RKO (cell line): ENCODE data around the gene HESX1.

Experiments
- DNase-seq: peaks from one replicate; pipeline ENCODE4 v3.0.0-alpha.2; 2016; ENCODE audit warnings: low spot score

Gene HESX1

GRCh38 chr3:57168151-57168550 is 31.6 kb downstream of the HESX1 start:
- no peak for DNase-seq

DNA sequence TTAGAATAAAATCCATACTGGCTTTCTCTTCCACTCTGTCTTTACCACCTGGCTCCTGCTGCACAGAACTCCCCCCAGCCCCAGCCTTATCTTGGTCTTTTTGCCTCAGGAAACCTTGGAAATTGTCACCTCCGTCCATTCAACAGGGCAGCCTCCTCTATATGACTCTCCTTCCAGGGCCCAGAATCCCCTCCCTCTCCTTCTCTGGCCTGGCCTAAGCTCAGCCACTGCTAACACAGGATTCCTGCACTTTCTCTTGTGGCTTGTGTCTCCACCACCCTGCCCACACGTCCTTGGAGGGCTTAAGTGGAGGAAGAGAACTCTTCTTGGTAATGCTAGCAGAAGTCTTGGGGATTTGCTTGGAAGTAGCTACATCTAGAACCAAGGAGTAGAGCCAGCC is 33.1 kb downstream of the HESX1 start:
- DNase-seq: no peak

DNA sequence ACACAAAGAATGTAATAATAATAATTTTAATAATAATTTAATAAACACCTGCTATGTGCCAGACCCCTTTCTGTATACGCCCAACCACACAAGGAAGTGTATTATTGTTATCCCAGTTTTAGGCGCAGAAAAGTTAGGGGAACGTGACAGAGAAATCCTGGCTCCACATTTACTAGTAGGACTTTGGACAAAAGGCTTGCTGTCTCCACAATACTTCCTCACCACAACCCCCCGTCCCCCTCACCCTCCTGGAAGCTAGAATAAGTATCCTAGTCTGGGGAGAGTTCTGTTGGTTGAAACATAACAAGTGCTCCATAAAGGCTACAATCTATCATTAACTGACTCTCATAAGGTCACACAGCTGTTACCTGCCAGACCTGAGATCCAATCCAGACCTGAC is 34.1 kb downstream of the HESX1 start:
- no peak for DNase-seq

DNA sequence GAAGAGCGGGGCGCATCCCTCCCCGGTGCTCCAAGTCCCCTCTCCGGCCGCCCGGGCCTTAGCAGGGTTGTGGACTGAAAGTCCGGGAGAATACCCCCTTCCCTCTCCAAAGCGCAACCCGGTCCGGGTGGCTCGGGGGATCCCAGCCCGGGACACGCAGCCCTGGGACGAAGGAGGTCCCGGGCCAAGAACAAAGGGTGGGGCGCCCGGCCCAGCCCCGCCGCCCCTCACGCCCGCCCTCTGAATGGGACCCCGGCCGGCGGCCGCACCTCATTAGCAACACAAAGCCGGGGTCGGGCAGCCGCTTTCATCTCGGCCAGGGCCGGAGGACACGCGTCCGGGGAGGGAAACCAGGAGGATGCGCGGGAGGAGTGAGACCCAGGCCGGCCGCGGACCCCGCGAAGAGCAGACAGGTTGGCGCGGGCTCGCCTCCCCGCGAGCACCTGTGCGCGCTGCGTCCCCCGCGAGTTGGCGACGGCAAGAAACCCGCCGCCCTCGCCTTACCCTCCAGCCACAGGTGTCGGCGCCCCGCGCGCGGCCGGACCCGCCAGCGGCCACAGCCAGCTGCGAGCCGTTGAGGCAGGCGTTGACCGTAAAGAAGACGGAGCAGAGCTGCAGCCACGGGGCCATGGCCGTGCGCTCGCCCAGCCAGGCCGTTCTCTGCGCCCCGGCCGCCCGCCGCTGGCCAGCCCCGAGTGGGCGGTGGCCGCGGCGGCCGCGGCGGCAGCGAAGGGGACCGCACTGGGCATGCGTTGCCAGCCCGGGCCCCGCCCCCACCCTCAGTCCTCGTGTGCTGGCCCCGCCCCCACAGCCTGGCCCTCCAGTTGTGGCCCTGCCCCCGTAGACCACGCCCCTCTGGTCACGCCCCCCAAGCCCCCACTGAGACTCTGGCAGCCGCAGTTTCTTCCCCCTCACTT is 34.9 kb downstream of the HESX1 start, which contains the start of gene IL17RD:
TSS of gene IL17RD (minus strand) at position 697 of the 917 bp plus-strand sequence. CDS start at position 630, 67 bp downstream.
- DNase-seq: peak; percentile 83

GRCh38 chr3:57164217-57164656 is 35.5 kb downstream of the HESX1 start:
- DNase-seq: peak; percentile 34

- DNase-seq: no peak
Measured at GRCh38 chr3:57163751-57164150, 36.0 kb downstream of the HESX1 start.

DNA sequence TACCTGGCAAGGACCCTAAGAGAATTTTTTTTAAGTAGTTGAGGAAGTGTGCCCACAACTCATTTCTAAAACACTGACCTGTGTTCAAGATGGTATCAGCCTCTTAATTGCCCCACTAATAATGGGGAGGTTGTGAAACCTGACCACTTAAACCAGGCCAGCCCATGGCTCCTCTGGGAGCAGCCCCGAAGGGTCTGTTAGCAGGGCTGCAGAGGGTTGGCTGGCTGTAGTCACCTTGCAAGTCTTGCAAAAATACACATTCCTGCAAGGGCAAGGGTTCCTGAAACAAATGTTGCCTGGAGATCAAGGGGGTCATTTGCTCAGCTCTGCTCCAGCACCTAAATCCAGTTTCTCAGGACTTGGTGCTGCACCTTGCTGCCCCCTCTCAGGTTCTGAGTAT is 37.9 kb downstream of the HESX1 start:
- DNase-seq: no peak

GRCh38 chr3:57160765-57161538 is 38.8 kb downstream of the HESX1 start:
- no peak for DNase-seq

DNA sequence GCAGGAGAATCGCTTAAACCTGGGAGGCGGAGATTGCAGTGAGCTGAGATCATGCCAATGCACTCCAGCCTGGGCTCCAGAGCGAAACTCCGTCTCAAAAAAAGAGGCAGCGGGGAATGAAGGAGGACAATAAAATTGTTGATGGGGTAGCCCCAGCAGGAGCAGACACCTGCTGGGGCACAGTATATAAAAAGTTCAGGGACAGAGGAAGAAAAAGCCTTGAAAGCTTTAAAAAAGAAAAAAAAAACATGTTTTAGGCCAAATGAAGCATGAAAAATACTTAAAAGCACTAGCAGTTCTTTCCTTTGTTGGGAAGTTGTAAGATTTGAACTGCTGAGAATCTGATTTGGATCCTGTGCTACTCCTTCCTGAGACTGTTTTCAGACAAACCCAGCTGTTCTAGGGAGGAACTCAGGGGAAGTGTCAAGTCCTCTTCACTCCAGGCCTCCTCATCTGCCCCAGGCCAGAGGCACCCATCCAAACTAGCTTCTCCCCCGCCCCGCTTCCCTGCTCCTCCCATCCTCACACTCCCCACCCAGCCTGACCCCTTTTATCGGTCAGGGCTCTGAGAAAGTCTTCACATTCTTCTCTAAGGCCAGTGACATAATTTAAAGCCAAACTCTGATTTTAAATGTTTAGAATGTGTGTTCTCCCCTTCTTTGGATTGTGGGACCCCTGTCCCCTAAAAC is 39.6 kb downstream of the HESX1 start:
- DNase-seq: no peak

DNA sequence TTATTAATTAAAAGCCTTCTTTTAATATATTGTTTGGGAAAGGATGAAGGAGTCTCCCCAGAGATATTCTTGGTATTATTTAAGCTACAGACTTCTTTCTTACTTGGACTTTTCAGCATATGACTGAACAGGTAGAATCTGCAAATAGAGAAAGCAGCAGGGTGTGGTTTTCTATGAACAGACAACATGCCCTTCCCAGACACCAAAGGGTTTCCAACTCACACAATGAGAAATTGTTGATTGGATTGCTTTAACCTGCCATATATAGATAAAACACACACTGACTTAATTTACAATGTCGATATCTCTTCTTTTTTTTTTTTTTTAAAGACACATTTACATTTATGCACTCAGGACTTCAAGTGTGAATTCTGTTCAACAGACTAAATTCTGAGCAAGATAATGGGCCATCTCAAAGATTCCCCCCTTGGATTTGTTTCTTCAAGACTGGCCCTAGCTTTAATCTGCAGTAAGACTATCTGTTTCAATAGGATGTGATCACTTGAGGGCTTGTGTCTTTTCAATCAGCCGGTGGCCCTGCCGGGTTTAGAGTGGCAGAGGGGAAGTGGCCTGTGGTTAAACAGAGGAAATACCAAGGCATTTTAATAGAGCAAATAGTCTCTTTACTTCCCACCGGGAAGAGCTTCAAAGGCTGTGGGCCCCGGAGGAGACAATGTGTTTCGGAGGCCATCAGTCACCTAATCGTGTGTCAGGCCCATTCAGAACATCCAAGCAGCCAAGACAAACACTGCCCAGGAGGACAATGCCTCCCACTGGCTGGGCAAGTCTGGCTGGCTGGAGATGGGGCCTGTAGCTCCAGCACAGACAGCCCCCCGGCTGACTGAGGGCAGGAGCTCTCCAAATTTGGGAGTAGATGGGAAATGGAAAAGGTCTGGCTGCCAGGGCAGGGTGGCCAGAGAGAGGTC is 40.7 kb downstream of the HESX1 start:
- no peak for DNase-seq

- DNase-seq: no peak
Measured at GRCh38 chr3:57158325-57158724, 41.5 kb downstream of the HESX1 start.

DNA sequence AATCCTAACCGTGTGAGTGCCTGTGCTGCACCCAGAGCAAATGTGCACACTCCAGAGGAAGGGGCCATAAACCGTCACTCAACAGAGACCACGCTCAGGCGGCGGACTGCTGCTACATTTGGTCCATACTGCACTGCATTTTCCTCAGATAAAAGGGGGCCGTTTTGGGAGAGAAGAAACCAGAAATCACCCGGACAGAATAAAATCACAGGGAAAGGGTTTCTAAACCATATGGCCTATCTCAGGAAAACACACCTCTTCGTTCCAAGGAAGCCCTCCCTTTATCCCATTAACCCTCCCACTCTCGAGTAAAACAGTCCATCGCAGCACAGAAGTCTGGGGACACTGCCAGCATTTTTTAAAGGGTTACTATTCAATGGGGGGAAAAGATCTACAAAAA is 42.2 kb downstream of the HESX1 start:
- DNase-seq: no peak

- DNase-seq: no peak
Measured at GRCh38 chr3:57155310-57155643, 44.5 kb downstream of the HESX1 start.

- DNase-seq: no peak
Measured at GRCh38 chr3:57154470-57155309, 45.1 kb downstream of the HESX1 start.

DNA sequence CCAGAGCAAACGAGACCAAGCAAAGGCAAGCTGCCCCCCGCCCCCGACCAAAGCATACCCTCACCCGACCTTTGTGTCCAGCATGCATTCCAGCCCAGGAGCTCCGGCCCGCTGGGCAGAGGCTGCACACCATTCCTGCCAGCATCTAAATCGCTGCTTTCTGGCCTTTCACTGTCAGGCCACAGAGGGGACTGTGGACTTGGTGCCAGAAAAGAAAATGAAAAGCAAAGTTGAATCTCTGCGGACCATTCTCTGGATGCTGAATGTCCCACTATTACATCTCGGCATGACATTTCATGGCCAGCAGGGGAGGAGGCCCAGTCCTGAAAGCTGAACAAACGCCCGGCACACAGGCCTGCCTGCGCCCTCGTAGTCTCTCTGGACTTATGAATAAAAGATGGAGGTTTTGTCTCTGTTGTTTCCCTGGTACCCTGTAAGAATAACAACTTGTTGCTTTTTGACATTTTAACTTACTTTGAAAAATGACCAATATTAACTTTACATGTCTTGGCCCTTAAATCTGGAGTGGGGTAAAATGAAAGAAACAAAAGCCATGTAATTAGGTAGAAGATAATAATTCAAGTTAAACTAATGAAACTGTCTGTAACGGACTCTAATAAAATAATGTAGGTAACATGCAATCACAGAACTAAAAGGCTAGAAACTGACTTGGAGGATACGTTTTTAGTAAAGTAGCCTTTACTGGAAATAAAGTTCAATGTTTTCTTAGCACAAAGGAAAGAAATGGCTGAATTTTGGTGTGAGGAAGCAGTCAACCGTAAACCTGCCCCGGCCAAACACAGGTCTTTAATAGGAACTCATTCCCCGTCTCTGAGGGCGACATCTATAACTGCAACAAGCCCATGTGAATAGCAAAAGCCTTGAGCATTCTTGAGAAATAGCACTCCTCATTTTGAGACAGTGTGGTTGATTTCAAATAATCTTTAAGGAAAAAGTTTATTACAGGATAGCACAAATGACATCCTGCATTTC is 47.3 kb downstream of the HESX1 start:
- no peak for DNase-seq

- DNase-seq: no peak
Measured at GRCh38 chr3:57151749-57152148, 48.0 kb downstream of the HESX1 start.

- no peak for DNase-seq
Measured at GRCh38 chr3:57151021-57151449, 48.7 kb downstream of the HESX1 start.

- DNase-seq: no peak
Measured at GRCh38 chr3:57150113-57150581, 49.6 kb downstream of the HESX1 start.
